ENCODE data around the gene ZNF750.

DNA sequence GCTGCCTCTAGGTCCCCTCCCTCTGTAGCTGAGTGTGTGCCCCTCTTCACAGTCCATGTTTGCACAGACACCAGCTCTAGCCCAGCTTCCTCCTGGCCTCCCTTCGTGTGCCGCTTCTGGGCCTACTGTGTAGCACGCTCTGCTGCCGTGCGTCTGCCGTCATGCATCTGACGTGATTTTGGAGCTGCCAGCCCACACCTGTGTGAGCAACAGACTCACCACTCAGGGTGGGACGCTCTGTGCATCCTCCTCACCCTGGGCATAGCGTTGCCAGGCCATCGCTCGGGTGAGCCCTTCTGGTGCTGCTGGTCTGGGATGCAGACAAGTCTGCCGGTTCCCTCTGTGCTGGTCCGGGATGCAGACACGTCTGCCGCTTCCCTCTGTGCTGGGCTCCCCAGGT, 39.4 kb upstream of the ZNF750 start:
- TF ChIP-seq SP1 (IDR thresholded peaks at IDR 0.05) (no peak), RAD21 (IDR thresholded peaks at IDR 0.05) (no peak)
- TF ChIP-seq, protein P1, sequence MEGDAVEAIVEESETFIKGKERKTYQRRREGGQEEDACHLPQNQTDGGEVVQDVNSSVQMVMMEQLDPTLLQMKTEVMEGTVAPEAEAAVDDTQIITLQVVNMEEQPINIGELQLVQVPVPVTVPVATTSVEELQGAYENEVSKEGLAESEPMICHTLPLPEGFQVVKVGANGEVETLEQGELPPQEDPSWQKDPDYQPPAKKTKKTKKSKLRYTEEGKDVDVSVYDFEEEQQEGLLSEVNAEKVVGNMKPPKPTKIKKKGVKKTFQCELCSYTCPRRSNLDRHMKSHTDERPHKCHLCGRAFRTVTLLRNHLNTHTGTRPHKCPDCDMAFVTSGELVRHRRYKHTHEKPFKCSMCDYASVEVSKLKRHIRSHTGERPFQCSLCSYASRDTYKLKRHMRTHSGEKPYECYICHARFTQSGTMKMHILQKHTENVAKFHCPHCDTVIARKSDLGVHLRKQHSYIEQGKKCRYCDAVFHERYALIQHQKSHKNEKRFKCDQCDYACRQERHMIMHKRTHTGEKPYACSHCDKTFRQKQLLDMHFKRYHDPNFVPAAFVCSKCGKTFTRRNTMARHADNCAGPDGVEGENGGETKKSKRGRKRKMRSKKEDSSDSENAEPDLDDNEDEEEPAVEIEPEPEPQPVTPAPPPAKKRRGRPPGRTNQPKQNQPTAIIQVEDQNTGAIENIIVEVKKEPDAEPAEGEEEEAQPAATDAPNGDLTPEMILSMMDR (IDR thresholded peaks at IDR 0.05; ENCODE audit: low read depth, low read length, missing input control), result no peak
